GM12801 (cell line): ENCODE data around the gene SMPD3.

Experiments
- CTCF ChIP-seq: IDR thresholded peaks from one replicate; pipeline ENCODE4 v1.5.1; 2011; ENCODE audit warnings: control low read depth; ENCODE audit not compliant: insufficient read length; ENCODE audit errors: extremely low read depth

SMPD3 gene

GRCh38 chr16:68359398-68360191 is 88.7 kb downstream of the SMPD3 start:
- no peak for TF ChIP-seq CTCF

GRCh38 chr16:68358951-68359350 is 89.4 kb downstream of the SMPD3 start:
- no peak for TF ChIP-seq CTCF

- TF ChIP-seq CTCF, result no peak
These were observed 90.4 kb downstream of the SMPD3 start for GRCh38 chr16:68357923-68358322.

GRCh38 chr16:68357521-68357922 is 90.8 kb downstream of the SMPD3 start:
- TF ChIP-seq CTCF, result no peak

GRCh38 chr16:68356919-68357286 is 91.4 kb downstream of the SMPD3 start:
- TF ChIP-seq CTCF, result no peak

- no peak for TF ChIP-seq CTCF
These were observed 91.9 kb downstream of the SMPD3 start for GRCh38 chr16:68356249-68356918.

GRCh38 chr16:68355447-68356248 is 92.7 kb downstream of the SMPD3 start:
- no peak for TF ChIP-seq CTCF
